ENCODE results near the gene FERMT3. TPM values are rescaled to one million over a fixed set of nuclear protein-coding genes. Genes with fewer than 3 reads are reported as not detected.

Gene FERMT3
- polyA plus RNA-seq, 1 of the 3 experiments (the other 2 are of a cell fraction), result 1.4 TPM

GRCh38 chr11:64259533-64260067 lies 53.1 kb downstream of the FERMT3 start:
- no peaks in the 10 kb centered on the region for H3K9me3 ChIP-seq
- no peaks in the 10 kb centered on the region; the same call in none of the 2 replicates for H3K79me2 ChIP-seq (ENCODE audit: insufficient read depth)
- no peak overlapping the region for H3K9ac ChIP-seq
- no peak for TF ChIP-seq USF1 (IDR thresholded peaks at IDR 0.05; ENCODE audit: borderline replicate concordance, low read depth)
- no peak for TF ChIP-seq JUND (IDR thresholded peaks at IDR 0.05)
- no peak for TF ChIP-seq RFX5 (IDR thresholded peaks at IDR 0.05; ENCODE audit: low read length)
- TF ChIP-seq CHD2 (IDR thresholded peaks at IDR 0.05; ENCODE audit: low read length, partially characterized antibody), result no peak
- TF ChIP-seq MAX (IDR thresholded peaks at IDR 0.05; ENCODE audit: low read depth), result no peak
- TF ChIP-seq RAD21 (IDR thresholded peaks at IDR 0.05; ENCODE audit: low read length), result no peak
- no peak for TF ChIP-seq YY1 (IDR thresholded peaks at IDR 0.05; ENCODE audit: low read depth)
- no peak for TF ChIP-seq MXI1 (IDR thresholded peaks at IDR 0.05; ENCODE audit: low read depth, low read length)
- TF ChIP-seq SMC3 (IDR thresholded peaks at IDR 0.05; ENCODE audit: low read depth, low read length), result no peak
- no peak for TF ChIP-seq USF2 (IDR thresholded peaks at IDR 0.05; ENCODE audit: borderline replicate concordance, low read depth, low read length)
- no peak for TF ChIP-seq NRF1 (IDR thresholded peaks at IDR 0.05; ENCODE audit: low read depth, low read length)
- H3K4me1 ChIP-seq (ENCODE audit: control insufficient read depth in 1 of 2, insufficient read depth in 2 of 2, low read depth in 1 of 2, low read length in 1 of 2), result peaks cover 0 to 21% of the 10 kb centered on the region in 2 experiments; a peak in 2 of 4 replicates
- ChIA-PET POLR2A (no interaction called here), CTCF (no interaction called here)
- H3K4me3 ChIP-seq (ENCODE audit: low read depth in 2 of 2, low read length in 1 of 2), result no peak overlapping the region
- no peak overlapping the region for H3K27ac ChIP-seq (ENCODE audit: low read depth in 2 of 2, low read length in 1 of 2)
- H4K20me1 ChIP-seq (ENCODE audit: insufficient read depth), result no peaks in the 10 kb centered on the region
- no peak overlapping the region for H2AFZ ChIP-seq (ENCODE audit: low read depth)
- H3K9me2 ChIP-seq, result no peaks in the 10 kb centered on the region
- H3K36me3 ChIP-seq (replicated peaks in 1 of 2; ENCODE audit: control insufficient read depth in 1 of 2, insufficient read depth in 2 of 2, low read length in 1 of 2), result peaks cover 29 to 38% of the 10 kb centered on the region in 2 experiments
- no peaks in the 10 kb centered on the region for H3K27me3 ChIP-seq (ENCODE audit: insufficient read depth)
- no peak for DNase-seq
- peaks cover 3% of the 10 kb centered on the region for H3F3A ChIP-seq (replicated peaks; ENCODE audit: insufficient read depth)
- H3K4me2 ChIP-seq, result no peak overlapping the region
- 92% methylated on average over 4 of the region's 4 CpGs for WGBS (ENCODE audit: low lambda C conversion rate)

GRCh38 chr11:64260147-64260708 lies 53.7 kb downstream of the FERMT3 start:
- ChIA-PET POLR2A (no interaction called here), CTCF (interaction anchor here (5.7 kb wide), 1 partner anchor 9 kb away, joined by 119 read pairs; the partner anchor contains the start of gene PLCB3)
- H3F3A ChIP-seq (replicated peaks; ENCODE audit: insufficient read depth), result peaks cover 3% of the 10 kb centered on the region
- no peaks in the 10 kb centered on the region; the same call in none of the 2 replicates for H3K79me2 ChIP-seq (ENCODE audit: insufficient read depth)
- no peaks in the 10 kb centered on the region for H3K27me3 ChIP-seq (ENCODE audit: insufficient read depth)
- no peak for DNase-seq
- H3K4me1 ChIP-seq (ENCODE audit: control insufficient read depth in 1 of 2, insufficient read depth in 2 of 2, low read depth in 1 of 2, low read length in 1 of 2), result peaks cover 0 to 27% of the 10 kb centered on the region in 2 experiments; a peak in 2 of 4 replicates
- H3K9ac ChIP-seq, result no peak overlapping the region
- H2AFZ ChIP-seq (ENCODE audit: low read depth), result no peak overlapping the region
- WGBS (ENCODE audit: low lambda C conversion rate), result 94% methylated on average over 6 of the region's 6 CpGs
- H4K20me1 ChIP-seq (ENCODE audit: insufficient read depth), result no peaks in the 10 kb centered on the region
- H3K9me3 ChIP-seq, result no peaks in the 10 kb centered on the region
- H3K36me3 ChIP-seq (replicated peaks in 1 of 2; ENCODE audit: control insufficient read depth in 1 of 2, insufficient read depth in 2 of 2, low read length in 1 of 2), result peaks cover 30 to 33% of the 10 kb centered on the region in 2 experiments
- H3K27ac ChIP-seq (ENCODE audit: low read depth in 2 of 2, low read length in 1 of 2), result no peak overlapping the region
- no peak overlapping the region for H3K4me3 ChIP-seq (ENCODE audit: low read depth in 2 of 2, low read length in 1 of 2)
- no peak overlapping the region for H3K4me2 ChIP-seq
- H3K9me2 ChIP-seq, result no peaks in the 10 kb centered on the region
- no peak for TF ChIP-seq MXI1 (IDR thresholded peaks at IDR 0.05; ENCODE audit: low read depth, low read length)
- no peak for TF ChIP-seq REST (IDR thresholded peaks at IDR 0.05; ENCODE audit: low read depth, low read length)
- no peak for TF ChIP-seq RAD21 (IDR thresholded peaks at IDR 0.05; ENCODE audit: low read length)
- TF ChIP-seq IRF3 (IDR thresholded peaks at IDR 0.05; ENCODE audit: low read depth, low read length), result no peak
- TF ChIP-seq JUND (IDR thresholded peaks at IDR 0.05), result no peak
- no peak for TF ChIP-seq FOXM1 (IDR thresholded peaks at IDR 0.05; ENCODE audit: low read depth)
- TF ChIP-seq PBX3 (IDR thresholded peaks at IDR 0.05), result no peak
- no peak for TF ChIP-seq MAX (IDR thresholded peaks at IDR 0.05; ENCODE audit: low read depth)
- TF ChIP-seq YY1 (IDR thresholded peaks at IDR 0.05; ENCODE audit: low read depth), result no peak
- no peak for TF ChIP-seq SIN3A (IDR thresholded peaks at IDR 0.05; ENCODE audit: borderline replicate concordance, low read depth, low read length)
- no peak for TF ChIP-seq EZH2phosphoT487 (IDR thresholded peaks at IDR 0.05; ENCODE audit: borderline replicate concordance, low read depth)
- TF ChIP-seq SMC3 (IDR thresholded peaks at IDR 0.05; ENCODE audit: low read depth, low read length), result no peak

All from SK-N-SH (cell line).